Measurements from ENCODE around the gene ITGB6. TPM values are rescaled to one million over a fixed set of nuclear protein-coding genes. Genes with fewer than 3 reads are reported as not detected.

Gene ITGB6
- total and polyA plus RNA-seq, 2 donors (not counting 1 experiment from before 2014, with no cell fraction given): 0.01 TPM; not detected in 1

DNA sequence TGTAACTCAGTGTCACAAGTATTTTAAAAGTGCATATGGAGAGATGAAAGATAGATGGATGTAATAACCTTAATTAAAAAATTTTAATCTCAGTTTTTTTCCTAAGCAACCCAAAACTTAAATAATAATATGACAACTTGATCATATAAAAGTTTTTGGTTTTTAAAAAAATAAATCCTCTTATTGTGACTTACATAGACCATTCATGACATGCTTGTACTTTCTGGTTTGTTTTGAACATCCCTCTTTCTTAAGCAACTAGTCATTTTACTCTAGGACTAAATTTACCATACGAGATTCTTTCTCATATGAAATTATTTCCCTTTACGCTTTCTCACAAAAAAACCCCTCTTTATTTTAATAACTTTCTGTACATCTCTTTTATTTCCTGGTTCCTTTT is 131.2 kb downstream of the ITGB6 start:
- TF ChIP-seq EZH2 (IDR thresholded peaks at IDR 0.05; ENCODE audit: low read length, missing control alignments): no peak
- TF ChIP-seq, protein P1, sequence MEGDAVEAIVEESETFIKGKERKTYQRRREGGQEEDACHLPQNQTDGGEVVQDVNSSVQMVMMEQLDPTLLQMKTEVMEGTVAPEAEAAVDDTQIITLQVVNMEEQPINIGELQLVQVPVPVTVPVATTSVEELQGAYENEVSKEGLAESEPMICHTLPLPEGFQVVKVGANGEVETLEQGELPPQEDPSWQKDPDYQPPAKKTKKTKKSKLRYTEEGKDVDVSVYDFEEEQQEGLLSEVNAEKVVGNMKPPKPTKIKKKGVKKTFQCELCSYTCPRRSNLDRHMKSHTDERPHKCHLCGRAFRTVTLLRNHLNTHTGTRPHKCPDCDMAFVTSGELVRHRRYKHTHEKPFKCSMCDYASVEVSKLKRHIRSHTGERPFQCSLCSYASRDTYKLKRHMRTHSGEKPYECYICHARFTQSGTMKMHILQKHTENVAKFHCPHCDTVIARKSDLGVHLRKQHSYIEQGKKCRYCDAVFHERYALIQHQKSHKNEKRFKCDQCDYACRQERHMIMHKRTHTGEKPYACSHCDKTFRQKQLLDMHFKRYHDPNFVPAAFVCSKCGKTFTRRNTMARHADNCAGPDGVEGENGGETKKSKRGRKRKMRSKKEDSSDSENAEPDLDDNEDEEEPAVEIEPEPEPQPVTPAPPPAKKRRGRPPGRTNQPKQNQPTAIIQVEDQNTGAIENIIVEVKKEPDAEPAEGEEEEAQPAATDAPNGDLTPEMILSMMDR (conservative IDR thresholded peaks at IDR 0.05 in 1 of 2, IDR thresholded peaks at IDR 0.05 in 1 of 2; ENCODE audit: low read depth in 1 of 2, low read length in 2 of 2): no peak
- H3K27ac ChIP-seq (ENCODE audit: insufficient read depth, low read length): no peak overlapping the region
- no peak for DNase-seq (ENCODE audit: low read depth in 2 of 2)

DNA sequence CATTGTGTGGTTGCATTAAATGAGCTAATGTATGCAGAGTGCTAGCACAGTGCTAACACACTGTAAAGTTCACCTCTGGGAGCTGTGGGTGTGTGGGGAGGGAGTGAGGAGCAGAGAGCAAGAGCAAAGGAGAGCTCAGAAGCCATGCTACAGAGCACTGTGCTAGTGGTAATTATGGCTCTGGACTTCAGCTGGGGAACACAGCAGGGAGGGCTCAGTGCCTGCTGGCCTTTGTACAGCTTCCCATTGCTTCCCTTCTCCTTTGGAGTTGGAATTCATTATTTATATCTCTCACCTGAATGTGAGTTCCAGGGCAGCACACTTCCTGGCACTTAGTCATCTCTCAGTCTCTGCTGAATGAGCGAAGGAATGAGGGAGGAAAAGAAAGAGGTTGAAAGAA is 135.2 kb downstream of the ITGB6 start:
- H3K27me3 ChIP-seq (ENCODE audit: control insufficient read depth, insufficient read depth, low read length): no peaks in the 10 kb centered on the region
- DNase-seq (ENCODE audit: low read depth in 2 of 2): no peak
- TF ChIP-seq EZH2 (IDR thresholded peaks at IDR 0.05; ENCODE audit: low read length, missing control alignments): no peak
- TF ChIP-seq, protein P1 (conservative IDR thresholded peaks at IDR 0.05 in 1 of 2, IDR thresholded peaks at IDR 0.05 in 1 of 2; ENCODE audit: low read depth in 1 of 2, low read length in 2 of 2): no peak
- no peaks in the 10 kb centered on the region for H4K20me1 ChIP-seq (ENCODE audit: control insufficient read depth, extremely low read depth, insufficient read depth, low read length)
- H3K27ac ChIP-seq (ENCODE audit: insufficient read depth, low read length): no peak overlapping the region
- no peak overlapping the region for H3K9ac ChIP-seq (ENCODE audit: insufficient read depth, low read length)
- H3K9me3 ChIP-seq (ENCODE audit: control insufficient read depth, insufficient read depth, low read depth, low read length): no peaks in the 10 kb centered on the region
- no peaks in the 10 kb centered on the region for H3K36me3 ChIP-seq (ENCODE audit: control insufficient read depth, insufficient read depth, low read length)
- H3K4me2 ChIP-seq (ENCODE audit: extremely low read depth, insufficient read depth, low read length): no peak overlapping the region
- H3K79me2 ChIP-seq (ENCODE audit: control insufficient read depth, insufficient read depth, low read length): no peaks in the 10 kb centered on the region
- H3K4me1 ChIP-seq (ENCODE audit: control insufficient read depth, extremely low read depth, insufficient read depth, low read length): no peaks in the 10 kb centered on the region
- H3K4me3 ChIP-seq (replicated peaks in 1 of 4; ENCODE audit: control extremely low read depth in 1 of 4, insufficient read depth in 1 of 4, low read depth in 3 of 4, low read length in 4 of 4): no peak overlapping the region
- no peak overlapping the region for H2AFZ ChIP-seq (ENCODE audit: low read length)

More for the DNA sequence above, 131.2 kb downstream of the ITGB6 start:
- no peaks in the 10 kb centered on the region for H3K79me2 ChIP-seq (ENCODE audit: control insufficient read depth, insufficient read depth, low read length)
- no peaks in the 10 kb centered on the region for H3K4me1 ChIP-seq (ENCODE audit: control insufficient read depth, extremely low read depth, insufficient read depth, low read length)
- H3K27me3 ChIP-seq (ENCODE audit: control insufficient read depth, insufficient read depth, low read length): peaks cover 9% of the 10 kb centered on the region
- no peaks in the 10 kb centered on the region for H3K9me3 ChIP-seq (ENCODE audit: control insufficient read depth, insufficient read depth, low read depth, low read length)
- H3K36me3 ChIP-seq (ENCODE audit: control insufficient read depth, insufficient read depth, low read length): no peaks in the 10 kb centered on the region
- H3K9ac ChIP-seq (ENCODE audit: insufficient read depth, low read length): no peak overlapping the region
- H2AFZ ChIP-seq (ENCODE audit: low read length): no peak overlapping the region
- H4K20me1 ChIP-seq (ENCODE audit: control insufficient read depth, extremely low read depth, insufficient read depth, low read length): no peaks in the 10 kb centered on the region
- no peak overlapping the region for H3K4me3 ChIP-seq (replicated peaks in 1 of 4; ENCODE audit: control extremely low read depth in 1 of 4, insufficient read depth in 1 of 4, low read depth in 3 of 4, low read length in 4 of 4)
- H3K4me2 ChIP-seq (ENCODE audit: extremely low read depth, insufficient read depth, low read length): no peak overlapping the region

GRCh38 chr2:160063879-160064612 is 136.0 kb downstream of the ITGB6 start:
- no peaks in the 10 kb centered on the region for H3K79me2 ChIP-seq (ENCODE audit: control insufficient read depth, insufficient read depth, low read length)
- no peak for DNase-seq (ENCODE audit: low read depth in 2 of 2)
- no peak overlapping the region for H3K27ac ChIP-seq (ENCODE audit: insufficient read depth, low read length)
- no peaks in the 10 kb centered on the region for H3K36me3 ChIP-seq (ENCODE audit: control insufficient read depth, insufficient read depth, low read length)
- H3K4me3 ChIP-seq (replicated peaks in 1 of 4; ENCODE audit: control extremely low read depth in 1 of 4, insufficient read depth in 1 of 4, low read depth in 3 of 4, low read length in 4 of 4): no peak overlapping the region
- no peak overlapping the region for H2AFZ ChIP-seq (ENCODE audit: low read length)
- H4K20me1 ChIP-seq (ENCODE audit: control insufficient read depth, extremely low read depth, insufficient read depth, low read length): no peaks in the 10 kb centered on the region
- no peak for TF ChIP-seq EZH2 (IDR thresholded peaks at IDR 0.05; ENCODE audit: low read length, missing control alignments)
- TF ChIP-seq, protein P1 (conservative IDR thresholded peaks at IDR 0.05 in 1 of 2, IDR thresholded peaks at IDR 0.05 in 1 of 2; ENCODE audit: low read depth in 1 of 2, low read length in 2 of 2): no peak
- no peaks in the 10 kb centered on the region for H3K9me3 ChIP-seq (ENCODE audit: control insufficient read depth, insufficient read depth, low read depth, low read length)
- no peak overlapping the region for H3K9ac ChIP-seq (ENCODE audit: insufficient read depth, low read length)
- no peak overlapping the region for H3K4me2 ChIP-seq (ENCODE audit: extremely low read depth, insufficient read depth, low read length)
- H3K4me1 ChIP-seq (ENCODE audit: control insufficient read depth, extremely low read depth, insufficient read depth, low read length): no peaks in the 10 kb centered on the region
- H3K27me3 ChIP-seq (ENCODE audit: control insufficient read depth, insufficient read depth, low read length): no peaks in the 10 kb centered on the region
